K562 (cell line): ENCODE measurements around the gene CCDC187.

Experiments used
- CTCF ChIP-seq, 3 experiments: IDR thresholded peaks in 2 of 3; conservative IDR thresholded peaks in 1 of 3; 2 replicates each; pipeline ENCODE4 v1.5.1; 2011 to 2012; ENCODE audit warnings: low read length in 3 of 3, mild to moderate bottlenecking in 3 of 3, control low read depth in 2 of 3, improper control_type of control experiment in 1 of 3, inconsistent platforms in 1 of 3, low read depth in 1 of 3, mixed read lengths in 1 of 3, moderate library complexity in 1 of 3; ENCODE audit not compliant: insufficient read depth in 2 of 3
- NFIC ChIP-seq: fragments of 450-650 bp; IDR thresholded peaks from 2 replicates; pipeline ENCODE4 v1.6.1; 2017; ENCODE audit warnings: mild to moderate bottlenecking, inconsistent platforms
- POLR3A ChIP-seq: IDR thresholded peaks from 2 replicates; pipeline ENCODE4 v1.6.1; 2011; ENCODE audit warnings: borderline replicate concordance, mild to moderate bottlenecking, moderate library complexity; ENCODE audit not compliant: insufficient read length, insufficient read depth; ENCODE audit errors: extremely low read depth

DNA sequence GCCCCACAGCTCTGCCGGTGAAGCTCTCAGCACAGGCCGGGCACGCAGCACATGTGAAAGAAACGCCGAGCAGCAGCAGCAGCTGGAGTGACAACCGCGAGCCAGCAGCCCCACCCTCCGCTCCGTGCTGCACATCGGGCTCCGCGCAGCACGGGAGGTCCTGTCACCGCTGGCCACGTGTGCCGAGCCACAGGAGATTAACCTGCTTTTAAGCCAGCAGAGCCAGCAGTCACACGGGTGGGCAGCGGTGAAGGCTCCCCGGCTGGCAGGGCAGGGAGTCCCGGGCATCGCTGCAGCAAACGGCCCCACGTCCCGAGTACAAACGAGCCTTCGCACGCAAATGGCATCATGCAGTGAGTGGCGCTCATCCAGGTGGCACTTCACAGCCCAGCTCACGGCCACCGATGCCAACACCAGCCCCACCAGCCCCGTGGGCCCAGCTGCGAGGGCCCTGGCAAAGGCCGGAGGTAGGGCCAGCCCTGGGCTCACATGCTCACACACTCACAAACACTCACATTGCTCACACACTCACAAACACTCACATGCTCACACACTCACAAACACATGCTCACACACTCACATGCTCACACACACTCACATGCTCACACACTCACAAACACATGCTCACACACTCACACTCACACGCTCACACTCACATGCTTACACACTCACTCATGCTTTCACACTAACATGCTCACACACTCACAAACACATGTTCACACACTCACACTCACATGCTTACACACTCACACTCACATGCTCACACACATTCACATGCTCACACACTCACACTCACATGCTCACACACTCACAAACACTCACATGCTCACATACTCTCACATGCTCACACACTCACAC lies 11.1 kb downstream of the CCDC187 start:
- TF ChIP-seq POLR3A (no peak), CTCF (IDR thresholded peaks at IDR 0.05 in 2 of 3, conservative IDR thresholded peaks at IDR 0.05 in 1 of 3; ENCODE audit: insufficient read depth in 2 of 3, low read depth in 1 of 3, low read length in 3 of 3) (no peak), NFIC (no peak)
